ENCODE measurements around the gene FHIT.
"Not testable (repeated sequence)": the region's sequence is repeated elsewhere in the genome, so short reads cannot be mapped to it uniquely, and the experiment has no call there.

FHIT gene

DNA sequence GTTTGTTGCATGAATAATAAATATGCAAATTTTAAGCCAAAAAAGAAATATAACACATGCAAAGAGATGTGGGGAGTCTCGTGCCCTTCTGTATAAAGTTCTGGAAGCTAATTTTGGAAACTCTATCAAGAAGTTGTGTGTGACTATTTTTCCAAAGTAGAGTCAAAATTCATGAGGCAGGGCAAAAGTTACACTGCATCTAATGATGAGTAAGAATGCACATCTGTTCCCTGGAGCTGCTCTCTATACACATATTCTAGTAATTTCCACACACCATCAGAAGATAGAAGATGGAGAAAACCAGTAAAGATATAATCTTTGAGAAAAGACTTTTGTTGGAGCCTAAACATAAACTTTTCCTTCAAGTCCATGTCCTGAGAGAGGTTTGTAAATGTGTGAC is 199.6 kb downstream of the FHIT start:
- no peak for DNase-seq

GRCh38 chr3:61045169-61045568 is 206.1 kb downstream of the FHIT start:
- DNase-seq = not testable (repeated sequence)

DNA sequence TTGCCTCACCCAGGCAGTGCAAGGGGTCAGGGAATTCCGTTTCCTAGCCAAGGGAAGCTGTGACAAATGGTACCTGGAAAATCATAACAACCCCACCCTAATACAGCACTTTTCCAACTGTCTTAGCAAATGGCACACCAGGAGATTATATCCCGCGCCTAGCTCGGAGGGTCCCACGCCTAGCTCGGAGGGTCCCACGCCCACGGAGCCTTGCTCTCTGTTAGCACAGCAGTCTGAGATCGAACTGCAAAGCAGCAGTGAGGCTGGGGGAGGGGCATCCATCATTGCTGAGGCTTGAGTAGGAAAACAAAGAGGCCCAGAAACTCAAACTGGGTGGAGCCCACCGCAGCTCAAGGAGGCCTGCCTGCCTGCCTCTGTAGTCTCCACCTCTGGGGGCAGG is 208.1 kb downstream of the FHIT start:
- no peak for DNase-seq

DNA sequence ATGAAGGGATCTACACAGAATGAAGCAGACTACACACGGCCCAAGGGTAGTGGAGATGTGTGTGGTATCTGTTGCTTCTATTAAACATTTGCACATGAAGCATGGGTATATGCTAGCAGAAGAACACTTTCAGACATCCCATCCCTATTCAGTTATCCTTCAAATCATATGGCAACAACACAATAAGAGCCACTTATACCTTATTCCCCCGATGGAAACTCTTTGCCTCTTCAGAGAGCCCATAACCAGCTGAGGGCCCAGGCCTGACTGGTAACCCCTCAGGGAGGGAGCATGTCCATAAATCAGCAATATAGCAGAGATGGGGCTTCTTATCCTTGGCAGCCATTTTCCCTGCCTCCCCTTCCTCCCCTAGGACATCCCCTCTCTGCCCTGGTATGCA is 210.6 kb downstream of the FHIT start:
- DNase-seq = no peak

GRCh38 chr3:61035573-61035972 is 215.7 kb downstream of the FHIT start:
- DNase-seq = no peak

GRCh38 chr3:61032991-61033390 is 218.3 kb downstream of the FHIT start:
- DNase-seq = no peak

DNA sequence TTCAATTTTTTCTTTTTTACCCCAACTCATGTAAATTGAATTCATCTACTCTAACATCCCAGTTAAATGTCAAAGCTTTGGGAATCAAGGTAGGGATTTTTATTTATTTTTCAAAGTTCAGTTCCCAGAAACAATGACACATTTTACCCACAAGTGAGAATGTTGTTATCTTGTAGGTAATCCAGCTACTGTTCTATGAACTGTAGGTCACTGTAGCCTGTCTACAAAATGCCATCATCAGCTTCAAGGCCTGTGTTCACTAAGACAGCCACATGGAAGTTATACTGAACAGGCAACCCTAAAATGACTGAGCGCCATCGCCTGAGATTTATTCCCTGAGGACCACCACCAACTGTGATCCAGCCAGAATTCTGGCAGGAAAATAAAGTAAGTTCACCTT is 219.7 kb downstream of the FHIT start:
- no peak for DNase-seq

GRCh38 chr3:61030469-61031035 is 220.7 kb downstream of the FHIT start:
- DNase-seq = no peak

GRCh38 chr3:61029194-61029593 is 222.1 kb downstream of the FHIT start:
- DNase-seq = no peak

- DNase-seq = no peak
These were observed 232.4 kb downstream of the FHIT start for GRCh38 chr3:61018807-61019206.

DNA sequence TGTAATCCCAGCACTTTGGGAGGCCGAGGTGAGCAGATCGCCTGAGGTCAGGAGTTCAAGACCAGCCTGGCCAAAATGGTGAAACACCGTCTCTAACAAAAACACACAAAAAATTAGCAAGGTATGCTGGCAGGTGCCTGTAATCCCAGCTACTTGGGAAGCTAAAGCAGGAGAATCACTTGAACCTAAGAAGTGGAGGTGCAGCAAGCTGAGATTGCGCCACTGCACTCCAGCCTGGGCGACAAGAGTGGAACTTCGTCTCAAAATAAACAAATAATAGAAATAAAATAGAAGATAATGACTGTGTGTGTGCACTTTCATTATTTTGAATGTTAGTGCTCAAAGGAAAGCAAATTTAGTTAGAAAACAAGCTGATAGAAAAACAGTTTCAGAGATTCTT is 234.2 kb downstream of the FHIT start:
- not testable (repeated sequence) for DNase-seq

- DNase-seq = no peak
These were observed 235.4 kb downstream of the FHIT start for GRCh38 chr3:61015859-61016258.

- DNase-seq = no peak
These were observed 235.8 kb downstream of the FHIT start for GRCh38 chr3:61015408-61015807.

- DNase-seq = no peak
These were observed 242.3 kb downstream of the FHIT start for GRCh38 chr3:61008998-61009380.

- DNase-seq = no peak
These were observed 242.9 kb downstream of the FHIT start for GRCh38 chr3:61008153-61008997.

DNA sequence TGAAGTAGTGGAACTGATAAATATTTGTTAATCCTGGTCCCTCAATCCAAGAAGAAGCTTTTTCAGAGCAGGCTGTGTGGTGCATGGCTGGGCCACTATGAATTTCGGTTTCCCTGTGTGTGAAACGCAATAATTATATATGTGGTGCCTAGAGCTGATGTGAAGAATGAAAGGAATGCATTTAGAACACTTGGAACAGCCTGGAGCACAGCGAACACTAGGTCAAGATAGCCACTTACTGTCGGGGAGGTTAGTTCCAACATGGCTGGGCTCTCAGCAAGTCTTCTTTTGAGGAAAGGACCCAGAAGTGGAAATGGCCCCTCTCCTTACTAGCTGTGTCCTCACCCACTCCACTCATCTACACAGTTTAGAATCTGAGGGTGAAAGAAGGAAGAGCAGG is 245.7 kb downstream of the FHIT start:
- no peak for DNase-seq

- no peak for DNase-seq
These were observed 252.4 kb downstream of the FHIT start for GRCh38 chr3:60998858-60999257.

DNA sequence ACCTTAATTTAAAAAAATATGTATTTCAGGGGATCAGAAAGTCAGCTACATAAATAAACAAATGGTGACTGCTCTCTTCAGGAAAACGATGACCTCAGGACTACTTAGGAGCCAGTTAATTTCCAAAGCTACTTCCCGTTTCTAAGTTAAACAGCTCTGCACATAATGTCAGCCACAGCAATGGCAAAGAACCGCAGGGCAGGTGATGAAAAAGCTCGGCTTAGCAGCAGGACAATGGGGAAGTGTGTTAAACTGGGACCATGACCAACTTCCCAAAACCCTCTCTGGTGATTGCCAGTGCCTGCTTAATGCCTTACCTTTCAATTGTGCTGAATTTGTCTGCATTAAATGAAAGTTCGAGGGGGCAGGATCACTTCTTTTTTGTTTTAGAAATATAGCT is 258.9 kb downstream of the FHIT start:
- DNase-seq = no peak

GRCh38 chr3:60990442-60990730 is 260.9 kb downstream of the FHIT start:
- no peak for DNase-seq

DNA sequence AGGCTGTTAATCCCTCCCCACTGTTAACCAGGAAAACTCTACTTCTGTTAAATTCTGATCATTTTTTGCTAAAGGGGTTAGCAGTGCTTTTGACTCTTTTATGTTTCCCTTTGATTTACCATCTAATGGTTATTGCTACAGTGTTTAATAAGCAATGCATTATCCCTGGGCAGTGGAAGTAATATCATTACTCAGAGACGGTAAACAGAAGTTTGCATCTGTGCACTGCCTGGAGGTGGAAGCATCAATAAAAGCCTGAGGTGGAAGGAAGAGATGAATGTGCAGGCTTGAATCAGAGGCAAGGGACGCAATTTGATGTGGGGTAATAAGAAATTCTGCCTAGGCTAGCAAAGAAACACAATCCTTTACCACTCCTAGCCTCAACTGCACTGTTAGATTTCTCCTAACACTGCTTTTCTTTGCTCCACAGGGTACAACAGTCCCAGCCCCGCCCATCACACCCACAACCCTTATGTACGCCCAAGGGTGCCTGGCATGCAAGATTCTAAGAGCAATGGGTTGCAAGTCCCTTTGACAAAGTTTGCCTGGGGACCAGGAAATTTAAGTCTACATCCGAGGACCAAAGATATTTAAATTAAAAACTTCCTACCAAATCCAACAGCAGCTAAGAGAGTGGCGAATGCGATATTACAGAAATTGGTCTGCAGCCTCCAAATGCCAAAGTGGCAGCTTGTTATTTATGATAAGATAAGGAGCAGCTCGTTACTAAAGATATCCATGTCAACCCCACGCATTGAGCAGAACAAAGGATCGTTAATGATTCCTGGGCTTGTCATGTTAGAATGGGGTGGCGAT is 261.4 kb downstream of the FHIT start:
- no peak for DNase-seq

GRCh38 chr3:60987191-60987590 is 264.1 kb downstream of the FHIT start:
- not testable (repeated sequence) for DNase-seq

GRCh38 chr3:60986552-60986951 is 264.7 kb downstream of the FHIT start:
- no peak for DNase-seq

GRCh38 chr3:60983906-60984305 is 267.3 kb downstream of the FHIT start:
- no peak for DNase-seq

- DNase-seq = no peak
These were observed 270.9 kb downstream of the FHIT start for GRCh38 chr3:60980342-60980692.

Measured in central memory CD4-positive, alpha-beta T cell (primary cell).